ENCODE results near the gene SDF2L1. TPM values are rescaled to one million over a fixed set of nuclear protein-coding genes. Genes with fewer than 3 reads are reported as not detected.
A peak's percentile ranks its signal among the peaks of the same experiment; 100 is the strongest.
"Not testable (repeated sequence)": the region's sequence is repeated elsewhere in the genome, so short reads cannot be mapped to it uniquely, and the experiment has no call there.

The SDF2L1 gene
- total RNA-seq, 2 donors from 2014 or later, result 27.8 to 33.1 TPM

DNA sequence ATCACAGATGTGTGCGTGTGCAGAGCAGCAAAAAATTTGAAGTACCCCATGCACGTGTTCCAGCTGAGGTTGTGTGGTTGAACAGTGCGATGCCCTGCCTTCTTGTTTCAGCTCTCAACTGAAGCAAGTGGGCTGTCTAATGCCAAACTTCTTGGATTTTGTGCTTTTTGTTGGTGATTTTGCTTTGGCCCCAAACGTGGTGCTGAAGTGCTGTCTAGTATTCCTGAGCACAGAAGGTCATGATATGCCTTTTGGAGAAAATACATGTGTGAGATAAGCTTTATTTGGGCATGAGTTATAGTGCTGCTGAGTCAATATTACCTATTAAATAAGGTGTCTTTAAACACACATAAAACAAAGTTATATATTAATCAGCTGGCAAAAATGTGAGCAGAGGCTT, 26.4 kb upstream of the SDF2L1 start:
- DNase-seq (ENCODE audit: low spot score), result no peak
- intact Hi-C loops (cut with DNase I), result no loop called here

DNA sequence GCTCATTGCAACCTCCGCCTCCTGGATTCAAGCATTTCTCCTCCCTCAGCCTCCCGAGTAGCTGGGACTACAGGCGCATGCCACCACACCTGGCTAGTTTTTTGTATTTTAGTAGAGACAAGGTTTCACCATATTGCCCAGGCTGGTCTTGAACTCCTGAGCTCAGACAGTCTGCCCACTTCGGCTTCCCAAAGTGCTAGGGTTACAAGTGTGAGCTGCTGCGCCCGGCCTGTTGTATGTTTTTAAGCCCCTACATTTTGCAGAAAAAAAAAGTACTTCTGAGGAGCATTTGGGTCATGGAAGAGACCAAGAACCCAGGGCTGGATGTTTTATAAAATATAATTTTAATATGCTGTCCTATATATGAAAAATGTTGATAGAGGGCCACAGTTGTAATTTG, 24.8 kb upstream of the SDF2L1 start:
- intact Hi-C loops (cut with DNase I); DNase-seq (ENCODE audit: low spot score): not testable (repeated sequence)

DNA sequence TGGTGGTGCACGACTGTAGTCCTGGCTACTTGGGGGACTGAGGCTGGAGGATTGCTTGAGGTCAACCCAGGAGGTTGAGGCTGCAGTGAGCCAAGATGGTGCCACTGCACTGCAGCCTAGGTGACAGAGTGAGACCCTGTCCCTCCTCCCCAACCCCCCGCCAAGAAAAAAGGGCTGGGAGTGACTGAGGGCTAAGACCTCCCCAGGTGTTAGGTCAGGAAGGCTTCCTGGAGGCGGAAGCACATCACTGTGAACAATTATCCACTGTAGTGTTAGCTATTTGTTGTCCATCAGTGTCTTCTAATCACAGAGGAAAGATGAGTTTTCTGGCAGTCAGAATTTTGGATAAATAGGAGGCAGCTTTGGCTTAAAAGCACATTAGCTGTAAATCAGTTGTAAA, 21.1 kb upstream of the SDF2L1 start:
- intact Hi-C loops (cut with DNase I), result no loop called here

DNA sequence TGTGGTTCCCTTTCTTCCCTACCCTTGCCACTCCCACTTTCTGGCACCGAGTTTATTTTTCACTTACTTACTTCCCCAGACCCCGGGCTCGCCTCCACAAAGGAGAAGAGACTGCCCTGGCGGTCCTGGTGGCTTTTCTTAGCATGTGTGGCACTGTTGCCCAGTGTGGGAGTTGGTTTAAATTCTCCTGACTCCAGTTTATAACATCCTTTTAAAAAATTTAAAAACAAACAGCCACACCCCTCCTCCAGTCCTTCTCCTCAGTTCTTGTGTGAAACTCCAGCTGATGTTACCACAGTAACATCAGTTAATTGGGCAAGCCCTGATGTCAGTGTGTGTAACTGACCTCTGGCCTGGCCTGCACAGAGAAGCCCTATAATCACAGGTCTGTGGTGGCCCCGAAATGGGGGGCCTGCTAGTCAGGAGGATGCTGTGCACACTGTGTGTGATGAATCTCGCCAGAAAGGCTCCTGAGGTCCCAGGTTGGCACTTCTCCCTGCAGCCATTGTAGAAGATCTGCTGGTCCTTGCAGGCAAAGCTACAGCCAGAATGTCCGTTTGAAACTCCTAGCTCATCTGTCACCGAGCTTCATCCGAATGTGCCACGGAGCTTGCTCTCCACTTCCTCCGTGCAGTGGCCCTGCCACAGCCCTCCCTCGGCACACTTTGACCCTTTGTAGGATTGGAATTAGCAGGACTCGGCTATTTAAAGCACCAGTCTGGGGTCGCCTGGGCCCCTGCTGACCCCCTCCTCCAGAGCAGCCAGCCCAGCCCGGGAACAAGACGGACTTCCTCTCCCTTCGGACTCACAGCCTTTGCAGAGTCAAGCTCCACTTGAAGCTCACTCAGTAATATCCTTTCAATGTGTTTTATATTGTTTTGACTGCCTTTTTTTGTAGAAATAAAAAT, 19.8 kb upstream of the SDF2L1 start:
- intact Hi-C loops (cut with DNase I), result no loop called here
- DNase-seq (ENCODE audit: low spot score), result no peak

More for the DNA sequence above, 21.1 kb upstream of the SDF2L1 start:
- DNase-seq (ENCODE audit: low spot score), result no peak

DNA sequence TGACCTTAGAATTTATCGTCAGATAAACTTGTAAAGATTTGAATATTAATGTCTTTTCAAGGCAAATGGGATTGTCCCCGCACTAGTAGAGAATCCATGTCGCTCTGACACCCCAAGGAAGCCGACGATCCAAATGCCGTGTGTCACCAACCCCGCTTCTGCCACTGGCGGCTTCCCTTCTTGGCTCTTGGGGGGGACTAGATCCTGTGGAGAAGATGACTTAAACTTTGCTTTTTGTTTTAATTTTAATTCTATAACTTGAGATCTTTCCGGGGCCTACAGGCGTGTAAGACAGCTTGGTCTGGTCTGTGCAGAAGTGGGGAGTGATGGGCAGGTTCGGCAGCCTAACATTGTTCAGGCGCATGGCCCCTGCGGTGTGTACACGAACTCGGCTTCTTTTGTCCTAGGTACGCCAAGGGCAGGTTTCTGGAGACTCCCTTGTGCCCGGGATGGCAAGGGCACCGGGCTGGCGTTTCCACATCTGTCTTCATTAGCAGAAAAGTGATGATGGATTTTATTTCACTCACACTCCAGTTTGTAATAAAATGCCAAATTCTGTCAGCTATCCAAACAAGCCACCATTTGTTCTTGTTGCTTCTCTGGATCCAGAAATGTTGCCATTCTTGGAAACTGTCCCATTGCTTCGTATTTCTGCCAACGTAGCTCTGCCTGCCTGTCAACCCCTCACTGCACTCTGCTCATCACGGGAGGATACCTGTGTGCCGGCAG, 19.0 kb upstream of the SDF2L1 start:
- intact Hi-C loops (cut with DNase I), result no loop called here
- no peak for DNase-seq (ENCODE audit: low spot score)

DNA sequence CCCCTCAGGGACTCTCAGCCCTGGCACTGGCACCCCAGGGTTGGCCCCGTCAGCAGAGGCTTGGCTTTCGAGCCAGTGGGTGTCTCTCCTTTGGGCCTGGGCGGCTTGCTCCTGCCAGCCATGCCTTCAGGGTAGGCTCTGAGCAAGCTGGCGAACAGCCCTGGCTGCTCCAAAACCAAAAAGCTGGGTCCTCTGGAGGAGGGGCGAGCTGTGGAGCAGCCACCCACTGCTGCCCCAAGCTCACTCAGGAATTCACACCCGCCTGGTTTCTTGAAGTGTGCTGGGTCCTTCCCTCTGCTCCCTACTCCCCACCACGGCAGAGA, 18.5 kb upstream of the SDF2L1 start:
- no peak for DNase-seq (ENCODE audit: low spot score)
- intact Hi-C loops (cut with DNase I), result no loop called here

DNA sequence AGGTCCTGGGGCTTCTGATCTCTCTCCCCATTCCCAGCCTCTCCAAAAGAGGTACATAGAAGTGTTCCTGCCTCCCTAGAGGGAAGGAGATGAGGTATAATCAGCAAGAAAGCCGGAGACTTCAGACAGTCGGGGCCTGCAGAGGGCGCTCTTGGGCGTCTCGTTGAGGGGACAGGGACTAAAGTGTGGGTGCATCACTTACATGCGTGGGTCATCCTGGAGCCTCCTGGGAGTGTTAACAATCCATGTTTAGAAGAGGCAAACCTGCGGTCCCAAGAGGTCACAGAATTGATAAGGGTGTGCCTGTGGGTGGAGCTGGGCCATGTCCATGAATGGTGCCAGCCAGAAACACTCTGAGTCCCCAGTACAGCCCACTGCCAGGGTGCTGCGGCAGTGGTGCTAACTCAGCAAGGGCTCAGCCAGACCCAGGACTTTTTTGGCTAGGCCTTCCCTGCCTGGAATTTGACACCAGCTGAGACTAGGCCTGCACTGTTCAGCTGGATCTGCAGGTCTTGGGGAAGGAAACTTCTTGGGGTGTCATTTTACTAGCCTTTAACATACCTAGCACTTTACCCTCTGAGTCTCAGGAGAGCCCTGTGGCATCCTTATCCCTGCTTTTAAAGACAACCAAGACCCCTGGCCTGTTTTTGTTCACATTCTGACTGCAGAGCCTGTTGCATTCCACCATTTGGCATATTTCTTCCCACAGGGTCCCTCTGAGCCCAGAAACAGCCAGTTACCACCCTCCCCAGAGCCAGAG, 17.8 kb upstream of the SDF2L1 start:
- intact Hi-C loops (cut with DNase I), result no loop called here
- no peak for DNase-seq (ENCODE audit: low spot score)

DNA sequence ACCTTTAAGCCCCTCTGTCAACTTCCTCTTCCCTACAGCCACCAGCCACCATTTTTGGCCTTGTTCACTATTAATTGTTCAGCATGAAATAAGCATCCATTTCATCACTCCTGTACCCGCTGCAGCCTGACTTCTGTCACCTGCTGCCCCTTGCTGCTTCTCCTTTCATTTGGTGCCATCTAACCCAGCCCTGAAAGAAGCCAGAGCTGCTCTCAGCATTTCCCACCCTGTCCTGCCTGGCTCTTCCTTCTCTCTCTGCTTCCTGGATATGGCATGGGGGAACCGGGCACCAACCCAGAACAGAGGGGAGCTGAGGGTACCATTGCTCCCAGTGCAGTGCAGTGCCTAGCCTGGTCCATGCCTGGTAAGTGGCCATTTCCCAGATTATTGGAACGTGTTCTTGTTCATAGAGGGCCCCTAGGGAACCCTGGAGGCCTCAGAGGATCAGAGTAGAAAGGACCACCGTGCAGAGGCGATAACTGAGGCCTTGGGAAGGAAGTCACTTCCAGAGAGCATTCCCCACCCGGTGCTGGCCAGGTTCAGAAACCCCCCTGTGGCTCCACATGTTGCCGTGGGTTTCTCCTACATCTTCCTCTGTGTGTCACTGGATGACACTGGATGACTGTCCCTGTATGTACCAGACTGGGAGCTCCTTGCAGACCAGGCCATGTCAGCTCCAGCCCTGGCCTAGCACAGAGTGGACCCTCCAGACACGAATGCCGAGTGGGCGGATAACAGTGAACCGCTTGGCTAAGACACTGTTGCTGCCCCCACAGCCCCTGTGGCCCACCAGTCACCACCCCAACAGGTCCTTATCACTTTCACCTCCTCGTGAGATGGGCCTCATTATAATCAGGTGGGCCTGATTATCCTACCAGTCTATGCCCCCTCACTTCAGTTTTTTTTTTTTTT, 17.0 kb upstream of the SDF2L1 start:
- DNase-seq (ENCODE audit: low spot score), result no peak
- intact Hi-C loops (cut with DNase I), result loop anchor here in 1 of 2 donors (5.0 kb wide), 1 partner anchor 58 kb away; the partner anchor contains the start of gene UBE2L3

DNA sequence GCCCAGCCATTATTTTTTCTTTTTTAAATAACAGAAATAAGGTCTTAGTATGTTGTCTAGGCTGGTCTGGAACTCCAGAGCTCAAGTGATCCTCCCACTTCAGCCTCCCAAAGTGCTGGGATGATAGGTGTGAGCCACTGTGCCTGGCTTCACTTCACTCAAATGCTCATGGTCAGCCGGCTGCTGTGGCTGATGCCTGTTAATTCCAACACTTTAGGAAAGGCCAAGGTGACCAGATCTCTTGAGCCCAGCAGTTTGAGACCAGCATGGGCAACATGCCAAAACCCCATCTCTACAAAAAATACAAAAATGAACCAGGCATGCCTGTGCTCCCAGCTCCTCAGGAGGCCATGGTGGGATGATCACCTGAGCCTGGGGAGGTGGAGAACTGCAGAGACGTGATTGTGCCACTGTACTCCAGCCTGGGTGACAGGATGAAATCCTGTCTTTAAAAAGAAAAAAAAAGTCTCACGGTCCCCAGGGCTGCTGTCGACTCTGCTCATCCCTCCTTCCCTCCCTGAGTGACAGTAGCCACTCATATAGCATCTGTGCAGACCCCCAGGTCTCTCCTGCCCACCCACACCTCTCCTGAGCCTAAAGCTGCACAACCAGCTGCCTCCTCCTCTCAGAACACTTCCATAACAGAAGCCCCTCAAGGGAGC, 15.9 kb upstream of the SDF2L1 start:
- intact Hi-C loops (cut with DNase I), result loop anchor here in 1 of 2 donors (5.0 kb wide), 1 partner anchor 59 kb away; the partner anchor contains the start of gene UBE2L3
- no peak for DNase-seq (ENCODE audit: low spot score)

DNA sequence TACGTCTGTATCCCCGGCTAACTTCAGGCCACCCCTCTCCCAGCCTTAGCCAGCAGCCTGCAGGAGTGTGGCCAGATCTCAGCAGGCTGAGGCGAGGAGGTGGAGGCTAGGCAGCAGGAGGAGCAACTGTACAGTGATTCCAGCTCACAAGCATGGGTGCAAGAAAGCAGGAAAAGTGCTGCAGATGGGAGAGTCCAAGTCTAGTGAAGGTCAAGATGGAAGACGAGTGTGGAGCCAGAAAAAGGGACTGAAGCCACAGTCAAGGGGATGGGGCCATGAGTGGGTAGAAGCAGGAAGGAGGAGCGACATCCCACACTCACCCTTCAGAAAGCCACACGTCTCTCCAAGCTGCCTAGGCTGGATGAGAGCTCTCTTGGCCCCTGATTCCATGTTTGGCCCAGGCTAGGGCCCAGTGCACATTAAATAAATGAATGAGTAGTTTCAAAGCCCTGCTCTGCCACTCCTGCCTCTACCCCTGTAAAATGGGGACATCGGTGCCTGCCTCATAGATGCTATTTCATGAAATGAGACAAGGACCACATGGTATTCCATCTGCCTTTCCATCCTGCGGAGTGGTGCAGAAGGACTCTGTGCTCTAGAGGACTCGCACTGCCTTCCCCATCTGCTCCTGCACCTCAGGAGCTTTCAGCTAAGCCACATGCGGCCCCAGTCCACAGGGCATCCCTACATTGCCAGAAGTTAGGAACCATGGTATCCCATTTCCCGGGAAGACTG, 15.2 kb upstream of the SDF2L1 start:
- intact Hi-C loops (cut with DNase I), result loop anchor here in 1 of 2 donors (5.0 kb wide), 1 partner anchor 60 kb away; the partner anchor contains the start of gene UBE2L3
- no peak for DNase-seq (ENCODE audit: low spot score)

DNA sequence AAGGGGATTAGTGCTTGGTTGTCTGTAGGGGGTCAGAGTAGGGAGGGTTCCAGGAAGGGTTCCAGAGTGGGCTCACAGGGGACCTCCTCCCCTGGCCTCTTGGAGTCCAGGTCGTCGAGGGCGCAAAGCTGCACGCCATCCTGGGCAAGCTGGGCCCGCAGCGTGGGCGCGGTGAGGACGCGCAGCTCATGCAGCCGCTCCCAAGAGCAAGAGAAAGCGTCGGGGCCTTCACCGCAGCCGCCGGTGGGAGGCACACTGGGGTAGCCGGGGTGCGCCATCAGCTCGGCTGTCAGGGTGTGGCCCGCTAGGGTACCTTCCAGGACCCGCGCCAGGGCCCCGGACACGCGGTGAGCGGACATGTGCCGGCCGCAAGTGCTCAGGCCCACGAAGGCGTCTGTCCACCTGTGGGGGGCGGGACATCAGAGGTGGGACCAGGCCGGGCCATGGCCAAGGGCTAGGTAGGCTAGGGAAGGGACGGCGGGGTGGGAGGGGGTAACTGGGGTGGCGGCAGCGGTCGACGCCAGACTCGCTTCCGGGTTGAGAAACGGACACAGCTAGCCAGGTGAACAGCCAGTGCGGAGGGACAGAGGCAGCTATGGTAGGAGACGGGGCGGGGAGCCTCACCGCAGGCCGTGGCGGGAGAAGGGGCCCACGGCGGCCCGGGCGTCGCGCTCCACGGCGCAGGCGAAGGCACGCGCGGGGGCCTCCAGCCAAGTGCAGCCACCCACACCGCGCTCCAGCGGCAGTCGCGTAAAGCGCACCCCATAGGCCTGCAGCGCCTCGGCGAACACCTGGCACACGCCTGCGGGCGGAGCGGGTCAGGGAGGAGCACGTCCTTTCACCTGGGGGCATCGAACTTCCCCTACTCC, 13.5 kb upstream of the SDF2L1 start:
- DNase-seq (ENCODE audit: low spot score), result no peak
- intact Hi-C loops (cut with DNase I), result loop anchor here in 1 of 2 donors (5.0 kb wide), 1 partner anchor 61 kb away; the partner anchor contains the start of gene UBE2L3

DNA sequence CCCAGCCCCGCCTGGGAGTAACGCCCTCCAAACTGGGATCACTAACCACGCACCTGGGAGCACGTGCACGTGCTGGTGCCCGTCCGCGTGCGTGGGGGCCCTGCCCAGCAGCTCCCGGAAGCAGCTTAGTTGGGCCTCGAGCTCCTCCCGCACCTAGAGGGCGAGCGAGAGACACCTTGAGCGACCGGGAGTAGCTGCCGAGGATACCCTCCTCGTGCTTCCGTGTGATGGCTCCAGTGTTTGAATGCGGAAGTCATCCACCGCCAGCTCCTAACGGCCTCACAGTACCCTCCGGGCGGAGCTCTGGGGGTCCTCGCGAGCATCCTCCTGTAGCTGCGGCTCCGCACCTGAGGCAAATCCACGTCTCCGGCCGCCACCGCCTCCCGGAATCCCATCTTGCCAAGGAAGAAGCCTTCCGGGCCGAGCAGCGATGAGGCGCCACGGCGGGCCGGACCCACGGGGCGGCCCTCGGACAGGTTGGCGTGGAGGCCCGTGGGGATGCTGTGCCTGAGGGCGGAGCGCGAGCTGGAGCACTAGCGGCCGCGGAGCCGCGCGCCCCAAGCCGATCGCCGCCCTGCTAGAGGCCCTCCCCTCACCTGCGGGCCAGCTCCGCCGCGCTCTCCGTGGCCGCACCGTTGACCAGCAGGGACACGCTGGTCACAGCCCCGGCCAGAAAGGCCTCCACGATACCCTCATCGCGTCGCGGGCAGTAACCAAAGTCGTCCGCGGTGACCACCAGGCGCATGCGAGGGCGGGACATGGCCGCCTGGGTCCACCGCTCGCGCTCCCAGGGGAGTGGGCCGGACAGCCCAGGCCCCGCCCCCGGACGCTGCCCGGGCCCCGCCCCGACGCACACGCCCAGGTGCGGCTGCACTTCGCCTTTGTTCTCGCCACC, 12.6 kb upstream of the SDF2L1 start, which contains the start of gene YDJC:
Gene YDJC, minus strand, starts transcription at position 768 of the 895 bp plus-strand sequence. Its CDS starts 8 bp downstream, at position 760.
- peak; percentile 98 for DNase-seq (ENCODE audit: low spot score)
- intact Hi-C loops (cut with DNase I), result loop anchor here (5.0 kb wide), 2 partner anchors 57 to 62 kb away; partner anchors contain the start of gene UBE2L3 (in 1 of the 2)

DNA sequence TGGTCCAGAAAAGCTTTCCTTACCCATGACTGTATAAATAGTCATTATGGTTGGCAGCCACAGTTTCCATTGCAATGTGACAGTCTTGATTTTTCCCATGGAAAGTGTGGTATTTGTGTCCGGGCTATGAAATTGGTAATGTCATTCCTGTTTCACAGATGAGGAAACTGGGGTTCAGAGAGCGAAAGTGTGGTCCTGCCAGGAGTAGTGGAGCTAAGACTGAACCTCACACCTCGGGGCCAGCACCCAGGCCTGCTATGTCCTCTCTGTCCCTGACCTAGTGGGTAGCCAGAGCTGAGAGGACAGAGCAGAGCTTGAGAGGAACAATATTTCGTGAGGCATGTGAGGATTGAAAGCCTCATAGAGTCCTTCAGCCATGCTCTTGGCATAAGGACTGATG, 11.1 kb upstream of the SDF2L1 start:
- DNase-seq (ENCODE audit: low spot score), result no peak
- intact Hi-C loops (cut with DNase I), result loop anchor here in 1 of 2 donors (5.0 kb wide), 1 partner anchor 59 kb away; no protein-coding TSS in a partner anchor

DNA sequence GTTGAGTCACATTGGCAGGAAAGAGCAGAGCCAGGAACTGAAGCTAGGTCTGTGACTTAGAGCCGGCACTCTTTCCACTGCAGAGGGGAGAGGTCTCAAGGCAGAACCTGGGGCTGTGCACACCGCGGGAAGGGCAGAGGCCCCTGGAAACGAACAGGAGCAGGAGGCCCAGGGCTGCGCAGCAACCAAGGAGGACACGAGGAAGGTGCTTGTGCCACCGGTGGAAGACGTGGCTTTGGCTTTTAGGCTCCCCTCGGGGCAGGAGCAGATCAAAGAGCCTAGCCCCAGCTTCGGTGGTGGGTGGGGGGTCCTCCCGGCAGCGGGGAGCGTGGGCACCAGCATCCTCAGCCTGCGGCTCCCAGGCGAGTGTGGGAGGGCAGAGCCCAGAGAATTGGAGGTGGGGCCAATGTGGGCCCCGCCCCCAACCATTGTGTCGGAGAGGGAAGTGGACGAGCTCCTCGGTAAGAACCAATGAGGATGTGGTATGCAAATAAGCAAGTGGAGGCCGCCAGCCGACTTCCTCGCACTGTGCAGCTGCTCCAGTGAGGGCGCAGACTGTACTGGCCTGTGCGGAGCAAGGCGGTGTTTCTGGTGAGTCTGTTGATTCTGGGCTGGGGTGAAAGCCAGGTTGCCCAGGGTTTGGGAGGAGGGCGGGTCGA, 9.7 kb upstream of the SDF2L1 start, which contains the start of gene CCDC116:
Gene CCDC116, plus strand, starts transcription at position 524 of the 659 bp plus-strand sequence. CDS start 422 bp downstream, outside the sequence.
- peak; percentile 87 for DNase-seq (ENCODE audit: low spot score)
- intact Hi-C loops (cut with DNase I), result loop anchor here in 1 of 2 donors (5.0 kb wide), 1 partner anchor 60 kb away; no protein-coding TSS in a partner anchor
